IMR-90 (cell line): ENCODE results near the gene CSHL1. TPM values are rescaled to one million over a fixed set of nuclear protein-coding genes. Genes with fewer than 3 reads are reported as not detected.

Source experiments
- ATAC-seq: fragments of 200-7000 bp; cut with Tn5 transposase; 2 replicates; pipeline ENCODE4 v1.9.1; 2020; ENCODE audit warnings: low read depth, mild to moderate bottlenecking, moderate library complexity
- BruUV-seq: library from RNA; stranded (reverse); fragments of 400-500 nt; replicated peaks from 2 replicates; lab custom pipeline; 2021; lab: Mats Ljungman, UMichigan
- CTCF ChIA-PET: fragments of 300-600 bp; formaldehyde crosslinking; extraction: SDS; loops from one replicate; lab custom pipeline; 2021; ENCODE audit warnings: antibody characterized with exemption; lab: Yijun Ruan, JAX
- POLR2A ChIA-PET: fragments of 300-600 bp; sonication (Branson Sonifier 250); formaldehyde crosslinking; loops from one replicate; lab custom pipeline; 2022; ENCODE audit warnings: antibody characterized with exemption; ENCODE audit not compliant: unreplicated experiment; lab: Charles Lee
- DNase-seq: peaks from one replicate; pipeline ENCODE4 v3.0.0; 2013
- H2AFZ ChIP-seq: replicated peaks from 2 replicates; pipeline ENCODE3; 2013; ENCODE audit warnings: low read length, mild to moderate bottlenecking; ENCODE audit not compliant: poor library complexity
- H2AK5ac ChIP-seq: 2 replicates; pipeline ENCODE4 v1.6.1; 2013; ENCODE audit warnings: low read depth, low read length, inconsistent platforms
- H2AK9ac ChIP-seq: replicated peaks from 2 replicates; pipeline ENCODE3; 2013; ENCODE audit warnings: mild to moderate bottlenecking, low read depth, low read length, moderate library complexity; ENCODE audit not compliant: poor library complexity
- H2BK120ac ChIP-seq: 2 replicates; pipeline ENCODE4 v1.6.1; 2013; ENCODE audit warnings: low read depth, low read length, inconsistent platforms
- H2BK15ac ChIP-seq: 3 replicates; pipeline ENCODE4 v1.6.1; 2013; ENCODE audit warnings: low read depth, low read length, inconsistent platforms
- H2BK20ac ChIP-seq: 2 replicates; pipeline ENCODE4 v1.6.1; 2013; ENCODE audit warnings: low read depth, mild to moderate bottlenecking, inconsistent platforms, low read length, moderate library complexity
- H2BK5ac ChIP-seq: 2 replicates; pipeline ENCODE4 v1.6.1; 2013; ENCODE audit warnings: mild to moderate bottlenecking, low read depth, low read length, inconsistent platforms; ENCODE audit not compliant: poor library complexity, severe bottlenecking
- H3K14ac ChIP-seq: replicated peaks from 2 replicates; pipeline ENCODE4 v1.6.1; 2013; ENCODE audit warnings: low read depth, low read length, inconsistent platforms
- H3K18ac ChIP-seq: 2 replicates; pipeline ENCODE4 v1.6.1; 2013; ENCODE audit warnings: low read depth, low read length, control low read depth
- H3K23ac ChIP-seq: 2 replicates; pipeline ENCODE4 v1.6.1; 2013; ENCODE audit warnings: low read depth, low read length, inconsistent platforms
- H3K27ac ChIP-seq: 2 replicates; pipeline ENCODE4 v1.5.1; 2013; ENCODE audit warnings: mild to moderate bottlenecking, control low read depth, low read length; ENCODE audit not compliant: insufficient read depth
- H3K27me3 ChIP-seq: 2 replicates; pipeline ENCODE4 v1.6.1; 2013; ENCODE audit warnings: low read length; ENCODE audit not compliant: control insufficient read depth, insufficient read depth
- H3K36me3 ChIP-seq: 2 replicates; pipeline ENCODE4 v1.6.1; 2013; ENCODE audit warnings: low read length, mixed read lengths; ENCODE audit not compliant: control insufficient read depth, insufficient read depth
- H3K4ac ChIP-seq: 2 replicates; pipeline ENCODE4 v1.6.1; 2013; ENCODE audit warnings: low read depth, low read length, inconsistent platforms
- H3K4me1 ChIP-seq: 2 replicates; pipeline ENCODE4 v1.6.1; 2013; ENCODE audit warnings: low read length, mixed read lengths; ENCODE audit not compliant: control insufficient read depth, insufficient read depth
- H3K4me2 ChIP-seq: 2 replicates; pipeline ENCODE4 v1.6.1; 2013; ENCODE audit warnings: low read depth, mild to moderate bottlenecking, control low read depth, low read length, moderate library complexity
- H3K4me3 ChIP-seq: 2 replicates; pipeline ENCODE4 v1.5.1; 2013; ENCODE audit warnings: low read depth, mild to moderate bottlenecking, control low read depth, low read length, moderate library complexity; ENCODE audit not compliant: insufficient read depth
- H3K56ac ChIP-seq: 2 replicates; pipeline ENCODE4 v1.6.1; 2013; ENCODE audit warnings: low read length, inconsistent platforms; ENCODE audit not compliant: insufficient read depth; ENCODE audit errors: extremely low read depth
- H3K79me1 ChIP-seq, 2 experiments: 2 replicates each; pipeline ENCODE4 v1.6.1; 2013; ENCODE audit warnings: low read length in 2 of 2, inconsistent platforms in 1 of 2, low read depth in 1 of 2
- H3K9ac ChIP-seq: 2 replicates; pipeline ENCODE4 v1.6.1; 2013; ENCODE audit warnings: low read depth, low read length, control low read depth
- H3K9me1 ChIP-seq: 2 replicates; pipeline ENCODE4 v1.6.1; 2013; ENCODE audit warnings: low read length, inconsistent platforms; ENCODE audit not compliant: insufficient read depth
- H3K9me3 ChIP-seq: 2 replicates; pipeline ENCODE4 v1.6.1; 2013; ENCODE audit warnings: low read length; ENCODE audit not compliant: control insufficient read depth, insufficient read depth
- H4K20me1 ChIP-seq: 2 replicates; pipeline ENCODE4 v1.6.1; 2013; ENCODE audit warnings: low read length, inconsistent platforms; ENCODE audit not compliant: insufficient read depth
- H4K5ac ChIP-seq: 2 replicates; pipeline ENCODE4 v1.6.1; 2013; ENCODE audit warnings: mild to moderate bottlenecking, low read depth, low read length, control low read depth
- H4K8ac ChIP-seq, 2 experiments: 2 replicates each; pipeline ENCODE4 v1.6.1; 2013; ENCODE audit warnings: low read depth in 2 of 2, low read length in 2 of 2, control low read depth in 1 of 2, inconsistent platforms in 1 of 2
- H4K91ac ChIP-seq: 2 replicates; pipeline ENCODE4 v1.6.1; 2013; ENCODE audit warnings: low read depth, low read length, inconsistent platforms; ENCODE audit not compliant: insufficient read depth
- BHLHE40 ChIP-seq: fragments of 150-350 bp; IDR thresholded peaks from 2 replicates; pipeline ENCODE4 v1.6.1; 2016; ENCODE audit warnings: mild to moderate bottlenecking, low read depth, low read length
- CEBPB ChIP-seq: IDR thresholded peaks from 2 replicates; pipeline ENCODE4 v1.6.1; 2012; ENCODE audit warnings: low read depth, low read length, improper control_type of control experiment
- CHD1 ChIP-seq: IDR thresholded peaks from 2 replicates; pipeline ENCODE4 v1.6.1; 2012; ENCODE audit warnings: low read depth, low read length, improper control_type of control experiment
- CTCF ChIP-seq: conservative IDR thresholded peaks from 2 replicates; pipeline ENCODE4 v1.5.1; 2012; ENCODE audit warnings: mild to moderate bottlenecking, low read depth, low read length, improper control_type of control experiment
- FOS ChIP-seq: fragments of 150-350 bp; IDR thresholded peaks from 2 replicates; pipeline ENCODE4 v1.6.1; 2016; ENCODE audit warnings: low read depth, low read length
- MAFK ChIP-seq: IDR thresholded peaks from 2 replicates; pipeline ENCODE4 v1.6.1; 2012; ENCODE audit warnings: low read depth, low read length, improper control_type of control experiment
- MAZ ChIP-seq: IDR thresholded peaks from 2 replicates; pipeline ENCODE4 v1.6.1; 2012; ENCODE audit warnings: low read depth, mild to moderate bottlenecking, low read length, improper control_type of control experiment, moderate library complexity, borderline replicate concordance
- MXI1 ChIP-seq: IDR thresholded peaks from 2 replicates; pipeline ENCODE4 v1.6.1; 2012; ENCODE audit warnings: low read depth, mild to moderate bottlenecking, low read length, moderate library complexity, borderline replicate concordance
- NFE2L2 ChIP-seq: fragments of 150-350 bp; IDR thresholded peaks from 2 replicates; pipeline ENCODE4 v1.6.1; 2016; ENCODE audit warnings: low read depth, mild to moderate bottlenecking, low read length
- POLR2A ChIP-seq: IDR thresholded peaks from 2 replicates; pipeline ENCODE4 v1.6.1; 2012; ENCODE audit warnings: mild to moderate bottlenecking, low read depth, low read length
- RAD21 ChIP-seq: IDR thresholded peaks from 2 replicates; pipeline ENCODE4 v1.6.1; 2012; ENCODE audit warnings: low read length, improper control_type of control experiment
- SMC3 ChIP-seq: fragments of 150-350 bp; IDR thresholded peaks from 2 replicates; pipeline ENCODE4 v1.6.1; 2016; ENCODE audit warnings: low read depth, mild to moderate bottlenecking, antibody characterized with exemption, low read length, moderate library complexity
- USF2 ChIP-seq: fragments of 150-350 bp; IDR thresholded peaks from 2 replicates; pipeline ENCODE4 v1.6.1; 2017; ENCODE audit warnings: mild to moderate bottlenecking, antibody characterized with exemption, low read length, low read depth
- WGBS, 2 experiments: methylation state at CpG; one replicate each; pipeline versions ENCODE4 v1.1.5 to v1.1.7; 2013; ENCODE audit warnings: missing lambda C conversion rate in 2 of 2; ENCODE audit not compliant: insufficient read length in 1 of 2; ENCODE audit errors: extremely low coverage in 2 of 2; 5-methylcytosine and 5-hydroxymethylcytosine counted together
- dilution Hi-C: fragments of 300-500 bp; cut with HindIII; formaldehyde crosslinking; loops from one replicate; pipeline ENCODE4 v1.14.3; 2018; ENCODE audit warnings: low sequenced_read_pairs; ENCODE audit not compliant: unreplicated experiment
- in situ Hi-C: fragments of 300-500 bp; cut with MboI; formaldehyde crosslinking; loops from 3 replicates; pipeline ENCODE4 v1.14.3; 2019; ENCODE audit warnings: low sequenced_read_pairs, inconsistent platforms, mixed read lengths
- intact Hi-C: fragments of 100-400 bp; cut with micrococcal nuclease; formaldehyde crosslinking; loops from 2 replicates; pipeline ENCODE4 v1.10.0; 2022
- polyA plus RNA-seq, 3 experiments: library from polyadenylated mRNA; depleted of rRNA; stranded (reverse); fragments of >200 nt; gene quantifications; 2 replicates each; pipeline ENCODE4 v1.2.3, GENCODE V29; 2012; ENCODE audit warnings: low replicate concordance in 1 of 3
- total RNA-seq: library from RNA; depleted of rRNA; stranded (reverse); fragments of >200 nt; gene quantifications from 2 replicates; pipeline ENCODE4 v1.2.3, GENCODE V29; 2012

Gene CSHL1
- total and polyA plus RNA-seq, 2 of the 4 experiments (the other 2 are of a cell fraction), result not detected

DNA sequence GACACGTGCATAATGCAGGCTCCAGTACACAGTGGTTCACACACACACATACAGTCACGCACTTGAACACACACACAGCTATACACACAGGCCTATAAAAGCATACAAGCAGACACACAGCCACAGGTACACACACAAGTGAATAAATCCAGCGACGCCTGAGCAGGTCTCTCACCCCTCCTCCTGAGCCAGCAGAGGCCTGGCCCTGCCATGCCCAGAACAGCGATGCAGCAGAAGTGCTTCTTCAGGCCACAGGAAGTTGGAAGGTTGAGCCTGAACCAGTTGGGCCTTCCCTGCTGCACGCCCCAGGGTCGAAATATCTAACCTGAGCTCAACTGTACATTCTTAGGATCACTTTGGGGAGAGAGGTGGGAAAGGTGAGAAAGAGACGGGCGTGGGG lies 28.3 kb upstream of the CSHL1 start:
- dilution Hi-C loops, result no loop called here

More for the DNA sequence above, 28.3 kb upstream of the CSHL1 start:
- Histone ChIP-seq H2AK9ac (no peak overlapping the region), H3K9me3 (no peaks in the 10 kb centered on the region; the same call in 1 of the 2 replicates), H3K4ac (no peak overlapping the region), H4K5ac (no peak overlapping the region), H4K20me1 (no peaks in the 10 kb centered on the region), H3K23ac (no peak overlapping the region), H3K18ac (no peak overlapping the region), H3K9me1 (no peaks in the 10 kb centered on the region), H3K36me3 (no peaks in the 10 kb centered on the region), H4K91ac (no peak overlapping the region), H3K27me3 (peaks cover 23% of the 10 kb centered on the region), H3K79me1 (no peaks in the 10 kb centered on the region), H3K56ac (no peak overlapping the region), H2BK20ac (no peak overlapping the region), H3K4me2 (no peak overlapping the region), H3K9ac (no peak overlapping the region), H4K8ac (no peak overlapping the region), H3K4me3 (no peak overlapping the region), H2AK5ac (no peak overlapping the region), H2AFZ (no peak overlapping the region), H3K27ac (no peak overlapping the region), H2BK120ac (no peak overlapping the region), H2BK5ac (no peak overlapping the region), H3K4me1 (no peaks in the 10 kb centered on the region), H3K14ac (no peak overlapping the region), H2BK15ac (no peak overlapping the region)
- ATAC-seq (no peak), DNase-seq (no peak)
- no TSS peak for BruUV-seq
- ChIA-PET POLR2A (no interaction called here), CTCF (no interaction called here)
- TF ChIP-seq BHLHE40 (no peak), SMC3 (no peak), MXI1 (no peak), CHD1 (no peak), POLR2A (no peak), MAFK (no peak), USF2 (no peak), NFE2L2 (no peak), CTCF (no peak), CEBPB (no peak), RAD21 (no peak), MAZ (no peak), FOS (no peak)
- intact Hi-C loops (no loop called here), in situ Hi-C loops (no loop called here)
- 60% methylated on average over 1 of the region's 9 CpGs; no CpG with 5 or more reads in 1 of the 2 experiments for WGBS, 2 experiments
